GM12878 (cell line): ENCODE measurements around the gene OGDHL.

Experiments
- CHD2 ChIP-seq: IDR thresholded peaks from 2 replicates; pipeline ENCODE4 v1.6.1; 2011; ENCODE audit warnings: low read depth, low read length, improper control_type of control experiment, borderline replicate concordance
- ESRRA ChIP-seq: IDR thresholded peaks from 2 replicates; pipeline ENCODE4 v1.6.1; 2012; ENCODE audit warnings: mild to moderate bottlenecking, low read length, improper control_type of control experiment
- FOXK2 ChIP-seq: fragments of 450-650 bp; IDR thresholded peaks from 2 replicates; pipeline ENCODE4 v1.6.1; 2017; ENCODE audit warnings: mild to moderate bottlenecking, moderate library complexity
- IKZF2 ChIP-seq, 2 experiments: fragments of 450-650 bp; IDR thresholded peaks; 2 replicates each; pipeline ENCODE4 v1.6.1; 2017; ENCODE audit warnings: mild to moderate bottlenecking in 2 of 2, moderate library complexity in 2 of 2
- NFYB ChIP-seq: IDR thresholded peaks from 2 replicates; pipeline ENCODE4 v1.6.1; 2011; ENCODE audit warnings: low read depth, mild to moderate bottlenecking, low read length, improper control_type of control experiment, moderate library complexity; ENCODE audit not compliant: insufficient read depth
- POLR2AphosphoS5 ChIP-seq: IDR thresholded peaks from 2 replicates; pipeline ENCODE4 v1.6.1; 2011; ENCODE audit warnings: mild to moderate bottlenecking, low read length, inconsistent platforms
- SIN3A ChIP-seq: IDR thresholded peaks from 2 replicates; pipeline ENCODE4 v1.6.1; 2012; ENCODE audit warnings: low read depth, low read length, improper control_type of control experiment
- SP1 ChIP-seq: IDR thresholded peaks from one replicate; pipeline ENCODE4 v1.6.1; 2011; ENCODE audit warnings: low read depth, low read length
- TCF7 ChIP-seq: IDR thresholded peaks from 2 replicates; pipeline ENCODE4 v1.6.1; 2014; ENCODE audit warnings: antibody characterized with exemption, borderline replicate concordance
- TF ChIP-seq, protein P1 (sequence below), 3 experiments: IDR thresholded peaks in 2 of 3; conservative IDR thresholded peaks in 1 of 3; 2 replicates each; pipeline ENCODE4 v1.5.1; 2011; ENCODE audit warnings: low read depth in 3 of 3, low read length in 3 of 3, mild to moderate bottlenecking in 3 of 3, control low read depth in 2 of 3, moderate library complexity in 2 of 3, inconsistent platforms in 1 of 3, mixed read lengths in 1 of 3; ENCODE audit not compliant: control insufficient read depth in 2 of 3, insufficient read depth in 1 of 3; ENCODE audit errors: extremely low read depth in 1 of 3
- TF ChIP-seq, protein P2 (sequence below): IDR thresholded peaks from 2 replicates; pipeline ENCODE4 v1.6.1; 2012; ENCODE audit warnings: mild to moderate bottlenecking, low read depth, low read length

DNA sequence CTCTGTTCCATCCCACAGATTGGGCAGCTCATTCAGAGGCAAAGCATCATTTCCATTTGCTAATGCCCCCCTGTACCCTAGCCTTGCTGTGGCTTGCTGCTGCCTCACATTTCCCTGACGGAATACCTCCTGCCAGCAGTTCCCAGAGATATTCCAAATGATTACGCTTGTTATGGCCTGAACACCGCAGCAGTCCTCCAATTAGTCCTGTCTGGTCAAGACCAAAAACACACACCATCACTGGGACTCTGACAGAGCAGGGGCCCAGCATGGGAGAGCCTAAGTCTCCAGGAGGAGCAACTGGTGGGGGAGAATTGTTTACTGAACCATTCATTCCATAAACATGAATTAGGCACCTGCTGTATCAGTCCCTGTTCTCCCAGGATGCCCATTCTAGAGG lies 6.1 kb downstream of the OGDHL start:
- no peak for TF ChIP-seq POLR2AphosphoS5
- TF ChIP-seq IKZF2 (IDR thresholded peaks at IDR 0.05), result no peak
- TF ChIP-seq, protein P1, sequence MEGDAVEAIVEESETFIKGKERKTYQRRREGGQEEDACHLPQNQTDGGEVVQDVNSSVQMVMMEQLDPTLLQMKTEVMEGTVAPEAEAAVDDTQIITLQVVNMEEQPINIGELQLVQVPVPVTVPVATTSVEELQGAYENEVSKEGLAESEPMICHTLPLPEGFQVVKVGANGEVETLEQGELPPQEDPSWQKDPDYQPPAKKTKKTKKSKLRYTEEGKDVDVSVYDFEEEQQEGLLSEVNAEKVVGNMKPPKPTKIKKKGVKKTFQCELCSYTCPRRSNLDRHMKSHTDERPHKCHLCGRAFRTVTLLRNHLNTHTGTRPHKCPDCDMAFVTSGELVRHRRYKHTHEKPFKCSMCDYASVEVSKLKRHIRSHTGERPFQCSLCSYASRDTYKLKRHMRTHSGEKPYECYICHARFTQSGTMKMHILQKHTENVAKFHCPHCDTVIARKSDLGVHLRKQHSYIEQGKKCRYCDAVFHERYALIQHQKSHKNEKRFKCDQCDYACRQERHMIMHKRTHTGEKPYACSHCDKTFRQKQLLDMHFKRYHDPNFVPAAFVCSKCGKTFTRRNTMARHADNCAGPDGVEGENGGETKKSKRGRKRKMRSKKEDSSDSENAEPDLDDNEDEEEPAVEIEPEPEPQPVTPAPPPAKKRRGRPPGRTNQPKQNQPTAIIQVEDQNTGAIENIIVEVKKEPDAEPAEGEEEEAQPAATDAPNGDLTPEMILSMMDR (IDR thresholded peaks at IDR 0.05 in 2 of 3, conservative IDR thresholded peaks at IDR 0.05 in 1 of 3; ENCODE audit: control insufficient read depth in 2 of 3, extremely low read depth in 1 of 3, insufficient read depth in 1 of 3, low read depth in 3 of 3, low read length in 3 of 3), result no peak
- no peak for TF ChIP-seq SP1
- no peak for TF ChIP-seq NFYB
- TF ChIP-seq, protein P2, sequence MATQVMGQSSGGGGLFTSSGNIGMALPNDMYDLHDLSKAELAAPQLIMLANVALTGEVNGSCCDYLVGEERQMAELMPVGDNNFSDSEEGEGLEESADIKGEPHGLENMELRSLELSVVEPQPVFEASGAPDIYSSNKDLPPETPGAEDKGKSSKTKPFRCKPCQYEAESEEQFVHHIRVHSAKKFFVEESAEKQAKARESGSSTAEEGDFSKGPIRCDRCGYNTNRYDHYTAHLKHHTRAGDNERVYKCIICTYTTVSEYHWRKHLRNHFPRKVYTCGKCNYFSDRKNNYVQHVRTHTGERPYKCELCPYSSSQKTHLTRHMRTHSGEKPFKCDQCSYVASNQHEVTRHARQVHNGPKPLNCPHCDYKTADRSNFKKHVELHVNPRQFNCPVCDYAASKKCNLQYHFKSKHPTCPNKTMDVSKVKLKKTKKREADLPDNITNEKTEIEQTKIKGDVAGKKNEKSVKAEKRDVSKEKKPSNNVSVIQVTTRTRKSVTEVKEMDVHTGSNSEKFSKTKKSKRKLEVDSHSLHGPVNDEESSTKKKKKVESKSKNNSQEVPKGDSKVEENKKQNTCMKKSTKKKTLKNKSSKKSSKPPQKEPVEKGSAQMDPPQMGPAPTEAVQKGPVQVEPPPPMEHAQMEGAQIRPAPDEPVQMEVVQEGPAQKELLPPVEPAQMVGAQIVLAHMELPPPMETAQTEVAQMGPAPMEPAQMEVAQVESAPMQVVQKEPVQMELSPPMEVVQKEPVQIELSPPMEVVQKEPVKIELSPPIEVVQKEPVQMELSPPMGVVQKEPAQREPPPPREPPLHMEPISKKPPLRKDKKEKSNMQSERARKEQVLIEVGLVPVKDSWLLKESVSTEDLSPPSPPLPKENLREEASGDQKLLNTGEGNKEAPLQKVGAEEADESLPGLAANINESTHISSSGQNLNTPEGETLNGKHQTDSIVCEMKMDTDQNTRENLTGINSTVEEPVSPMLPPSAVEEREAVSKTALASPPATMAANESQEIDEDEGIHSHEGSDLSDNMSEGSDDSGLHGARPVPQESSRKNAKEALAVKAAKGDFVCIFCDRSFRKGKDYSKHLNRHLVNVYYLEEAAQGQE, result no peak
- TF ChIP-seq ESRRA, result no peak
- no peak for TF ChIP-seq TCF7
- TF ChIP-seq SIN3A, result no peak
- TF ChIP-seq FOXK2, result no peak
- TF ChIP-seq CHD2, result no peak
